RWPE1 (cell line): Measurements from ENCODE around the gene TMEM129.

ENCODE experiments used
- CTCF ChIA-PET: fragments of 350-600 bp; sonication (Branson Sonifier 250); formaldehyde crosslinking; extraction: SDS; loops from one replicate; lab custom pipeline; 2021; lab: Yijun Ruan, JAX
- POLR2A ChIA-PET: fragments of 400-600 bp; formaldehyde crosslinking; extraction: SDS; loops from one replicate; lab custom pipeline; 2020; ENCODE audit warnings: antibody characterized with exemption; ENCODE audit not compliant: low non-redundant PET; lab: Yijun Ruan, JAX
- DNase-seq: peaks from one replicate; pipeline ENCODE4 v3.0.0; 2012; ENCODE audit warnings: low spot score
- H3K27ac ChIP-seq: fragments of 450-650 bp; 2 replicates; pipeline ENCODE4 v1.5.1; 2017
- CTCF ChIP-seq: fragments of 450-650 bp; conservative IDR thresholded peaks from 2 replicates; pipeline ENCODE4 v1.5.1; 2017; ENCODE audit warnings: low read depth, mild to moderate bottlenecking

Gene TMEM129

GRCh38 chr4:1754336-1754735, 33.2 kb upstream of the TMEM129 start:
- DNase-seq: no peak
- ChIA-PET CTCF (interaction anchor here (0.7 kb wide), 1 partner anchor 865 kb away, joined by 3 read pairs; no protein-coding TSS in a partner anchor), POLR2A (no interaction called here)
- TF ChIP-seq CTCF: no peak
- H3K27ac ChIP-seq: peak overlapping the region; percentile 98

GRCh38 chr4:1753697-1754311, 32.7 kb upstream of the TMEM129 start:
- DNase-seq: no peak
- CTCF ChIA-PET: interaction anchor here (0.7 kb wide), 1 partner anchor 864 kb away, joined by 3 read pairs; no protein-coding TSS in a partner anchor
- H3K27ac ChIP-seq: peak overlapping the region; percentile 98
- POLR2A ChIA-PET: no interaction called here
- no peak for TF ChIP-seq CTCF

- ChIA-PET POLR2A (no interaction called here), CTCF (interaction anchor here (0.6 kb wide), 1 partner anchor 51 kb away, joined by 3 read pairs; no protein-coding TSS in a partner anchor)
- no peak for TF ChIP-seq CTCF
- peak overlapping the region; percentile 98 for H3K27ac ChIP-seq
- DNase-seq: no peak
Measured at GRCh38 chr4:1753294-1753696, 32.2 kb upstream of the TMEM129 start.

- TF ChIP-seq CTCF: no peak
- ChIA-PET POLR2A (no interaction called here), CTCF (interaction anchor here (0.6 kb wide), 3 partner anchors 12 to 191 kb away, joined by 3 to 6 read pairs (median 3); no protein-coding TSS in a partner anchor)
- DNase-seq: no peak
- peak overlapping the region; percentile 98 for H3K27ac ChIP-seq
Measured at GRCh38 chr4:1752284-1753041, 31.3 kb upstream of the TMEM129 start.

- H3K27ac ChIP-seq: peak overlapping the region; percentile 98
- POLR2A ChIA-PET: no interaction called here
- no peak for DNase-seq
- CTCF ChIA-PET: interaction anchor here (0.6 kb wide), 2 partner anchors 12 to 191 kb away, joined by 3 to 6 read pairs; no protein-coding TSS in a partner anchor
- TF ChIP-seq CTCF: no peak
Measured at GRCh38 chr4:1751919-1752283, 30.8 kb upstream of the TMEM129 start.

GRCh38 chr4:1751155-1751918, 30.2 kb upstream of the TMEM129 start:
- ChIA-PET CTCF (interaction anchor here (0.6 kb wide), 1 partner anchor 13 kb away, joined by 3 read pairs; no protein-coding TSS in a partner anchor), POLR2A (no interaction called here)
- no peak for DNase-seq
- peak overlapping the region; percentile 98 for H3K27ac ChIP-seq
- no peak for TF ChIP-seq CTCF
